Panc1 (cell line): Measurements from ENCODE around the gene STX7.

Experiments used
- CTCF ChIP-seq: fragments of 450-650 bp; IDR thresholded peaks from 2 replicates; pipeline ENCODE4 v1.5.1; 2017; ENCODE audit warnings: mild to moderate bottlenecking
- TF ChIP-seq, protein P1 (sequence below), 2 experiments: IDR thresholded peaks; 2 replicates each; pipeline ENCODE4 v1.6.1; 2011 to 2012; ENCODE audit warnings: low read depth in 2 of 2, control low read depth in 1 of 2, low read length in 1 of 2, mild to moderate bottlenecking in 1 of 2, moderate library complexity in 1 of 2; ENCODE audit not compliant: insufficient read depth in 1 of 2

DNA sequence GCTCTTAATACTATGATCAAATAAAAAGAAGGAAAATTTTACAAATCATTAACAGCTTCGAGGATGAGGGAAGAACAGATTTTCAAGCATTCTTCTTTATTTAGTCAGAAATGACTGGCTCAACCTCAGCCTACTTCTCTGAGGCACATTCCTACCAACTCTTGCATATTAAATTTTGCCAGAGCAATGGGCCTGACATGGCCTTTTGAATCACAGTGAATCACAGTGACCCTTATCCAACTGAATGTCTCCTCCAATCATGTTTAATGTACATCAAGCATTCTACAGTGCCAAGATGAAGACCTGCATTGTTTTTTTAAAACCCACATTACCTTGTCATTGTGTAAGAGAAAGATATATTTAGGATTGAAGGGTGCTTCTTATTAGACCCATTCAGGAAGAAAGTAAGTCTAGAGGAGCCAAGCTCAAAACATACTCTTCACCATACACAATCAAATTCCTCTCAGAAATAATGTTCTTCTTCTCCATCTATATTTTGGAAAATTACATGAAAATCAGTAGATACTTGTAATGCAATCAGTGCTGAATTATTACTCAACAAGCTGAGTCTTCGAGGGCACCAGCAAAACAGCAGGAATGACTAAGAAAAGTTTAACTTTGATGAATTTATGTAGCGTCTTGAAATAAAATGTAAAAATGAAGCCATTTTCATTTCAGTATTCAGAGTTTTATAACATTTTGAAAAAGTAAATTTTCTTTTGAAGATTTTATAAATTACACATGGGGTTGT is 67.5 kb downstream of the STX7 start:
- no peak for TF ChIP-seq CTCF
- TF ChIP-seq, protein P1, sequence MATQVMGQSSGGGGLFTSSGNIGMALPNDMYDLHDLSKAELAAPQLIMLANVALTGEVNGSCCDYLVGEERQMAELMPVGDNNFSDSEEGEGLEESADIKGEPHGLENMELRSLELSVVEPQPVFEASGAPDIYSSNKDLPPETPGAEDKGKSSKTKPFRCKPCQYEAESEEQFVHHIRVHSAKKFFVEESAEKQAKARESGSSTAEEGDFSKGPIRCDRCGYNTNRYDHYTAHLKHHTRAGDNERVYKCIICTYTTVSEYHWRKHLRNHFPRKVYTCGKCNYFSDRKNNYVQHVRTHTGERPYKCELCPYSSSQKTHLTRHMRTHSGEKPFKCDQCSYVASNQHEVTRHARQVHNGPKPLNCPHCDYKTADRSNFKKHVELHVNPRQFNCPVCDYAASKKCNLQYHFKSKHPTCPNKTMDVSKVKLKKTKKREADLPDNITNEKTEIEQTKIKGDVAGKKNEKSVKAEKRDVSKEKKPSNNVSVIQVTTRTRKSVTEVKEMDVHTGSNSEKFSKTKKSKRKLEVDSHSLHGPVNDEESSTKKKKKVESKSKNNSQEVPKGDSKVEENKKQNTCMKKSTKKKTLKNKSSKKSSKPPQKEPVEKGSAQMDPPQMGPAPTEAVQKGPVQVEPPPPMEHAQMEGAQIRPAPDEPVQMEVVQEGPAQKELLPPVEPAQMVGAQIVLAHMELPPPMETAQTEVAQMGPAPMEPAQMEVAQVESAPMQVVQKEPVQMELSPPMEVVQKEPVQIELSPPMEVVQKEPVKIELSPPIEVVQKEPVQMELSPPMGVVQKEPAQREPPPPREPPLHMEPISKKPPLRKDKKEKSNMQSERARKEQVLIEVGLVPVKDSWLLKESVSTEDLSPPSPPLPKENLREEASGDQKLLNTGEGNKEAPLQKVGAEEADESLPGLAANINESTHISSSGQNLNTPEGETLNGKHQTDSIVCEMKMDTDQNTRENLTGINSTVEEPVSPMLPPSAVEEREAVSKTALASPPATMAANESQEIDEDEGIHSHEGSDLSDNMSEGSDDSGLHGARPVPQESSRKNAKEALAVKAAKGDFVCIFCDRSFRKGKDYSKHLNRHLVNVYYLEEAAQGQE (IDR thresholded peaks at IDR 0.05; ENCODE audit: insufficient read depth in 1 of 2, low read depth in 2 of 2, low read length in 1 of 2), result no peak
